GM18867 (cell line): ENCODE results near the gene HINT2.

ENCODE experiments used
- ATAC-seq: cut with Tn5 transposase; IDR thresholded peaks from one replicate; pipeline ENCODE4 v1.9.1; 2021; ENCODE audit warnings: mild to moderate bottlenecking, moderate library complexity; ENCODE audit not compliant: unreplicated experiment

The HINT2 gene

GRCh38 chr9:35841645-35841900 lies 26.7 kb upstream of the HINT2 start:
- no peak for ATAC-seq

GRCh38 chr9:35840881-35841644 lies 26.2 kb upstream of the HINT2 start:
- no peak for ATAC-seq

DNA sequence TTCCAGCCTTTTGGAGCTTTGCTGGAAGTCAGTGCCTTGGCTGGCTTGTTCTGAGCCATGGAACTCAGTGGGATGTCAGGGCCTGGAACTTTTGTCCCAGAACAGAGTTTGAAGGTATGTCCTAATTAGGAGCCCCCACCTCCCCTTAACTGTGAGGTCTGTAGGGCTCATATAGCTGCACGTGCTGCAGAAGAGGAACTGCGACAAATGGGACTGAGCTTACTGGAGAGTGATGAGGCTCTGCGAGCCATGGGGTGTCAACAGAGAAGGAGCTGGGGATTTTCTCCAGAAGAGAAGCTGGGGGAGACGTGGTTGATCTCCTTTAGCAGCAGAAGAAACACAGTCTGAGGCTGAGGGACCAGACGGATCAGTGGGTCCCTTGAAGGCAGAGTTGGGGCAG lies 25.1 kb upstream of the HINT2 start:
- no peak for ATAC-seq

DNA sequence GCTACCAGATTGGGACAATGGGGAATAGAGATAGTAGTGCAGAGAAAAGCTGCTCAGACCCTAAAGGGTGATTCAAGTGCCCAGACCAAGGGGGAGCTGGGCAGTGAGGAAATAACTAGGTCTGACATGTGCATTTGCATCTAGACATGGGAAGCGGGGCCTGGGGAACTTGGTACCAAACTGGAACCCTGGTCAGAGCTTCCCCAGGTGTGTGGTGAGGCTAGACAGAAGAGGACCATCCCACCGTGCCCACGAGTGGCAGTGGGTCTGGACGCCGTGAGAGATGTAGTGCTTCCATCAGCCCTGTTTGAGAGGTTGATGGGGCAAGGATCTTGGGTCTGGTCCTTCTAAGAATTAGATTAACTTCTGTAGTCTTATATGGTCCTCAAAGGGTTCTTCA lies 21.8 kb upstream of the HINT2 start:
- no peak for ATAC-seq

DNA sequence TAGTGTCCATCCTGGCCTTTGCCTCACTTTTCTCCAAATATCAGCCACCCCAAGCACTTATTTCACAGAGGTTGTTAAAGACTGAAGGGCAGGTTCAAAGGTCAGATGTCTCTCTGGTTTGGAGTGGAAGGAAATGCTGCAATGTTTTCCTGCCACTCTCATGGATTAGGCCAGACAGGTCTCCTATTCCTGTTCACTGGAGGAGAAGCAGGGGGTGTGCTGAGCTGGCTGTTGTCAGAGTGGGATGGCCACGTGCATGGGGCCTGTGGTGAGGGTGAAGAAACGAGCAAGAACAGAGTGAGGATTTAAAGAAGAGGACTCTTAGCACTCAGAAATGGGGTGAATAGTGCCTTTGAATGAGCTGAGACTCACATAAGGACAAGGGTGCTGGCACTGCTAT lies 20.9 kb upstream of the HINT2 start:
- no peak for ATAC-seq

- ATAC-seq: no peak
Observed at GRCh38 chr9:35835216-35835632, 20.4 kb upstream of the HINT2 start.

DNA sequence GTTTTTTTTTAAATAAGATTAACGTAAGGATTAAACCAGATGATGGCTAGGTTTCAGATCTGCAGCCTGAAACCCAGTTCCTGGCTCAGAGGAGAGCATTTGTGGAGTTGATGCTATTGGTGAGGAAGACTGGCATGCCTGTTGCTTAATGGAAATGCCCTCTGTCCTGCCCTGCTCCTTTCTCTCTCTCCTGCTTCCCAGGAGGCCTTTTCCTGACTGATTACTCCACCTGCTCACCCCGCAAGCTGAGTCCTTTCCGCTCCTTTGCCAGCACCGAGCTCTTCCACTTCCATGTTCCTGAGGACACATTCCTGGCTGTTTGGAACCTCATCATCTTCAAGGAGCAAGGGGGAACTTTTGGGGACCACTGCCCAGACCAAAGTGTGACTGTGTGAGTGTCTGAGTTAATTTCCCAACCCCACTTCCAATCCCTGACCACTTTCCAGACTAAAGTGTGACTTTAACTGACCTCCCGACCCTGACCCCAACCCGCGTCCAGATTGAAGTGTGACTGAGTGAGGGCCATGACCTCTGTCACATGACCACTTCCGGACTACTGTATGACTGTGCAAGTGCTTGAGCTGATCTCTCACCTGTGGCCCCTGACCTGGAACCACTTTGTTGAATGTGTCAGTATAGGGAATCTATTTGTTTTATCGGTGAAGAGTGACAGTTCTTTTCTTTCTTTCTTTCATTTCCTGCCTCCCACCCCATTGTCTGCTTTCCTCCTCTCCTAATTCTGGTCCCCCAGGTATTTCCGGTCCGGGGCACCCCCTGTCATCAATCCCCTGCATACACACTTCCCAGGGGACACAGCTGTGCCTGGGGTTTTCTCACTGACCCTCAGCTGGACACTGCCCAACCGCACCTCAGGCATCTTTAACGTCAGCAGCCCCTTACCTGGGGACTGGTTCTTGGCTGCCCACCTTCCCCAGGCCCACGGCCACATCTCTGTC lies 19.7 kb upstream of the HINT2 start:
- ATAC-seq: no peak

DNA sequence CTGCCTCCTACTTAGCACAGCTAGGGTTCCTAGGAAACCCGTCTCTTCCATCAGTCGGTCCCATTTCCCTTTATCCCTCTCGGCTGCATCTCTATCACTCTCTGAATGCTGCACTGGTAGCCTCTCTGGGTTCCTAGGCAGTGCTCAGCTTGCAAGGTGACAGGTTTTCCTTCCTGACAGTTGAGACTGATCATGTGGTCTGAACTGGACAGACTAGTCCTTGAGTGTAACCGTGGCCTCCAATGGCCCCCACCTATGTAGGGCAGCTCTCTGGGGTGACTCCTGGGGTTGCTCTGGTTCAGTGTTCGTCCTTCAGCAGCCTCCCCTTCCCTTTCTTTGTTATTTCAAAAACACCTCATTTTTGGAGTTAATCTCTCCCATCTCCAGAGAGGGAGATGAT lies 18.0 kb upstream of the HINT2 start:
- ATAC-seq: no peak

GRCh38 chr9:35831040-35831439 lies 16.2 kb upstream of the HINT2 start:
- ATAC-seq: no peak

DNA sequence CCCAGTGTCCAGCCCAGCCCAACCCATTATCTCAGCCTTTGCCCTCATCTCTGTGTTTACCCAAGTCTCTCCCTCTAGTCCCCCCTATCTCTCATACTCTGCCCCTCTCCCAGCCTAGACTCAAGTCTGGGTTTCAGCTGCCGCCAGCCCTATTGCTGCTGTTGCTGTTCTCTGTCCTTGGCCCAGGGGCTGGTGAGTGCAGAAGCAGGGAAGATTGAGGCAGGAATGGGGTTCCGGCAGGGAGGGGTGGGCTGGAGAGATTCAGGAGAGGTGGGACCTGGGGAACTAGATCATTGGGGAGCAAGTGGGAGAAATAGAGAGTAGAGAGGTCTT lies 14.9 kb upstream of the HINT2 start:
- no peak for ATAC-seq

DNA sequence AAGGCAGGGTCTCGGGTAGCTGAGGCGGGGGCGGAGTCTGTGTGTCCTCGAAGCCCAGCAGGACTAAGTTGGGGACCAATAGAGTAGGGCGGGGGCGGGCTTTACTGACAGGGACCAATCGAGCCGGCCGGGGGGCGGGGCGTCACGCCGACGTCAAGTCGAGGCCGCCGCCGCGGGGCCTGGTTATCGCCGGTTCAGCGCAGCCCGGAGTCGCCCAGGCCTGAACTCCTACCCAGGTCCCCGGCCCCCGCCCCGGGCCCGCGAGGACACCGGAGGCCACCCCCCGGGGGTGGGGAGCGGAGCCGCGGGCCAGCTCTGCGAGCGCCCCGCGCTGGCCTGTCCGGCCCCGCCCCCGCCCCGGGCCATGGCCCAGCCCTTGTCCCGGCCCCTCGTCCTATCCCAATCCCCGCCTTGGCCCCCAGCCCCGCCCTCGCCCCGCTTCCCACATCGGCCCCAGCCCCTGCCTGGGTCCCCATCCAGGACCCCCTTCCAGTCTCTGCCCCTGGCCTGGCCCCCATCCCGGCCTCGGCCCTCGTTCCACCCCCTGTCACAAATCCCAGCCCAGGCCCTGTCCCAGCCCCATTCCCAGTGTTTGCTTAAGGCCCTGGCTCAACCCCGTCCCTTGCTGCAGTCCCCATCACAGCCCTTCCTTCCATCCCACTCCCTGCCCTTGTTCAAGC lies 14.4 kb upstream of the HINT2 start, which contains the start of gene TMEM8B:
TMEM8B (plus strand) TSS at position 145 of the 680 bp plus-strand sequence; CDS start at position 365, 220 bp downstream.
- ATAC-seq: peak; percentile 82

GRCh38 chr9:35828716-35829083 lies 13.9 kb upstream of the HINT2 start, which contains the start of gene FAM221B:
Gene FAM221B (minus strand): TSS chr9:35828732. CDS start chr9:35826161, 2,571 bp downstream.
- no peak for ATAC-seq

DNA sequence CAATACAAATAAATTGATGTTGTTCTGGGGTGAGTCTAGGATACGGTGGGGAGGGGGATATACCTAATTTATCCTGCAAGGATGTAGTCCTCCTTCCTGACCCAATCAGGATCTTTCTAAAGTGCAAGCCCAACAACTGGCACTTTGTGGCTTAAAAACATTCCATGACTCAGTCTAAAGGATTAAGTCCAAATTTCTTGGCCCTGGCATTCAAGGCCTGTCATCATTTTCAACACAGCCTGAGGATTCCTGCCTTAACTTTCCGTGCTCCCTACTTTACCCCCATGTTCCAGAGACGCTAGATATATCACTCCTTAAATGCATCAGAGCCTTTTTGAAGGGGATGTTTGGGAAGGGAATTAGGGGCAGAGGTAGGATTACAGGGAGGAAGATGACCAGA lies 12.6 kb upstream of the HINT2 start:
- no peak for ATAC-seq

DNA sequence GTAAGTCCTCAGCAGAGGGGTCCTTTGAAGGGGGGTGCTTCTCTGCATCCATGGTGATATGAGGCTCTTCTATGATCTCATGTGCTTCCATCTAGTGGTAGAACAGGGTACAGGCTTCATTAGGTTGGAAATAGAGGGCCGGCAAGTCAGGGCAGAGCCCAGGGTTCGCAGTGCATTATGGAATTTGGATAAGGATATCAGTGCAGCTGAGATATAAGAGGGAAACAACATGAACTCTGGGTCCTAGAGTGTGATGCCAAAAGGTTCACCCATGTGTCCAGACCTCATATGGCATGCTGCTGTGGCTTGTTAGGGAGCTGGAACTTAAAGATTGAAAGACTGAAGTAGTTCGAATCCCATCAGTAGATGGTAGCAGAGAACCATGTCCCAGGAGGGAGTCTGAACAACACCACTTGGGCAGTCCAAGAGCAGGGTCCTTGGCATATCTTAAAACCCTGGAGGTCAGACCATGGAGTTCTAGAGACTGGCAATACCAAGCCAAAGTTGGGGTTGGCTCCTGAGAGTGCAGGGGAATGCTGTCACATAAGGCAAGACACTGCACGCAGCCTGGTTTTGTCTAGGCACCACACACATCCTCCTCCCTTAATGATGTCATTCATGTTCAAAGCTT lies 11.3 kb upstream of the HINT2 start:
- ATAC-seq: no peak

DNA sequence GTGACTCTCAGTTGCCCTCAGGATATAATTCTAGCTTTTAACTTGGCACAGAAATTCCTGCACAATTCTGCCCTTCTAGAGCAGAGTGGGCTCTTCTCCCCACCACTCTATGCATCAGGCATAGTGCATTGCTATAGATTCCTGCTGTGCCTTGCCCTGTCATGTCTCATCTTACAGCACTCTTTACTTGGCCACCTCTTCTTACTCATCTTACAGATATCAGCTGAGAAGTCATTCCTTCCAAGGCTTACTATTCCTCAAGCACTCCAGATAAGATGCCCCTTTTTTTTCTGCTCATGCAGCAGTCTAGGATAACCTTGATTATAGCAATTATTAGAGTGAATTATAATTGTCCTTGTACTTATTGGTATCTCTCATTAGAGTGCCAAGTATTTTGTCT lies 8.1 kb upstream of the HINT2 start:
- ATAC-seq: no peak

DNA sequence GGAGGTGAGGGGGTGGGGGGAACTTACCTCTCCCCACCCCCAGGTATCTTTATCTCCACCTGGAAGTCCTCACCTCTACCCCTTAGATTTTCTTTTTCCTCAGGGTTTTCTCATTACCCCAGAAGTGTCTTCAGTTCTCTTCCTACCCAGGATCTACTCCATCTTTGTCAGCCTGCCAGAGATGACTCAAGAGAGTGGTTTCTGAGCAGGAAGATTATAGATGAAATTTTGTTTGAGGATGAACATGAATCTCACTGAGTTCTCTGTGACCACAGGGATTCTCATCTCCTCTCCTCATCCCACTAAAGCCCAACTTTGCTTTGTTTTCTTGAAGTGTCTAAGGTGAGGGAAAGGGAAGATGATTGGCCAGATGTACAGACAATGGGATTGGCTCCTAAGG lies 5.2 kb upstream of the HINT2 start:
- ATAC-seq: no peak

DNA sequence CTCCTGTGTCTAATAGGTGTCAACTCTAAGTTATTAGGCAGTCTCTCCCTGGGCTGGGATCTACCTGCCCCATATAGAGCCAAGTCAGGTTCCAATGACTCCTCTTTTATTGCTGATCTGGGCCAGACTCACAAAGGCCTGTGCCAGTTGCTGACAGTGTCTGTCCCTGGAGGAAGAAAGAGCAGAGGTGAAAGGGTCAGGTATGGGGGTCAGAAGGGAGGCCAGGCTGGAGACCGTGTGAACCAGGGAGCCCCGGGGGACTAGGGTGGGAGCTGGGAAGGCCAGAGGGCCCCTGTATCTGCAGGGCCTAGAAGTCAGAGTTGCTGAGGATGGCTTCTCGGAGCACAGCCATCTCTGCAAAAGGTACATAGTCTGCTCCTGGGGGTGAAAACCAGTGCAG lies 3.5 kb upstream of the HINT2 start:
- no peak for ATAC-seq

- ATAC-seq: no peak
Observed at GRCh38 chr9:35816708-35817107, 1.9 kb upstream of the HINT2 start.

DNA sequence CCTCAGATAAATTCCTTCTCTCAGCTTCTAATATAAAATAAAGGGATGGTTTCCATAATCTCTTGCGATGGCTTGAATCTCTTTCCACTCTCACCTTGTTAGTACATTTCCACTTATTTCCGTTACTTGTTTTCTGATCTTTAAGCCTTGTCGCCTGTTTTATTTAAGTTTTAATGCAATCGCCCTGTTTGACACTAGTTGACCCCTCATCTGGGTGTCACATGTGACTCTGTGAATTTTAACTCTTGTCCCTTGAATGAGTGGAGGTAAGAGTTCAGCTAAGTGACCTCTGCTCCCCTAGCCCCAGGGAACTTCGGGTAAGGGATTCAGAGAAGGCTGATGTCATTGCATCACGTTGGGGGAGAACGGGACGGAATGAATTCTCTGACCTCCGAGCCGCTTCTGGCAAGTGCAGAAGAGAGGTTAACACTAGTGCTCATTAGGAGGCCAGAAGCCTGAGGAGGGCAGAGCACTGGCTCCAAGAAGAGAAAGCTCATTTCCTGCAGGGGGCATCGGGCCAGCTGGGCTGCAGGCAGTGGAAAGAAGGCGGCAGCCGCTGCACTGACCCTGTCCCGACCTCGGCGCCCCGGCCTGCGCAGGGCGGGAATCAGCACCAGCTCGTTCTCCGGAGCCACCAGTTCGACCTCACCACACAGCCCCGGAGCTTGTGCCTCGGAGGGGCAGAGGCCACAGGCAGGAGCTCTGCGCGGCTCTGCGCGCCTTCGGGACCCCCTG lies 569 bp downstream of the HINT2 start:
- ATAC-seq: peak; percentile 24

DNA sequence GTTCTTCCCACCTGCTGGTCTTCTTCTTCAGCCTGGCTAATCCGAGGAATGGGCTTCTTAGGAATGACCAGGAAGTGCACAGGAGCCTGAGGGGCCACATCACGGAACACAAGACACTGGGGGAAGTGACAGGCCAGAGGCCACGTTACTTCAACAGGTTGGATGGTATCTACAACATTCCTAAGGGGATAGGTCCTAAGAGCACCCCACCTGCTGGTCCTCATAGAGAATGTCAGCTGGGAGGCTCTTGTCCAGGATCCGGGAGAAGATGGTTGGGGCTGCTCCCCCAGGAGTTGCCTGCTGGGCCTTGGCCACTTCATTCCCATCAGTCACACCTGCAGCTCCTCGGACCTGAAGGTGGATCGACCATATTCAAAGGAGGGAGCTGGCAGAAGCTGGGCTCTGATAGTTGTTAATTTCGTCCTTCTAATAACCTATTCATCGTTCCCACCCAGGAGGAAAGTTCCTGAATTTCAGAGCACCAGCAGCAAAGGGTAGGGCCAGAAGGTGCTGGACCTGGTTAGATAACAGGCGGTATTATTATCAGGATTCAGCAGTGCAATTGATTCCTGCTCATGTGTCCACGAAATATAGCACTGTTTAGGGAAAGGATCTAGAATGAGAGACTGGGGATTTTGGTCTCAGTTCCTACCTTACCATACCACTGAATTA lies 1.3 kb downstream of the HINT2 start:
- ATAC-seq: no peak
